ACC112 (cell line): ENCODE data around the gene LCE1C.

Experiments
- H2AFZ ChIP-seq: fragments of 200-600 bp; sonication (generic); one replicate; pipeline ENCODE4 v1.6.0; 2017; ENCODE audit warnings: antibody characterized with exemption, low read length; ENCODE audit not compliant: unreplicated experiment
- H3K27ac ChIP-seq: fragments of 200-600 bp; sonication (generic); 2 replicates; pipeline ENCODE4 v1.5.1; 2014; ENCODE audit warnings: low read depth, mild to moderate bottlenecking, antibody characterized with exemption, low read length, moderate library complexity
- H3K27me3 ChIP-seq: fragments of 200-600 bp; sonication (generic); 2 replicates; pipeline ENCODE4 v1.6.1; 2014; ENCODE audit warnings: mild to moderate bottlenecking, antibody characterized with exemption, low read length, moderate library complexity, mixed read lengths; ENCODE audit not compliant: insufficient read depth
- H3K36me3 ChIP-seq: fragments of 200-600 bp; sonication (generic); 2 replicates; pipeline ENCODE4 v1.6.1; 2016; ENCODE audit warnings: mild to moderate bottlenecking, antibody characterized with exemption, low read length, moderate library complexity, mixed read lengths; ENCODE audit not compliant: insufficient read depth
- H3K4me1 ChIP-seq: fragments of 200-600 bp; sonication (generic); one replicate; pipeline ENCODE4 v1.6.1; 2016; ENCODE audit warnings: low read length, mixed read lengths; ENCODE audit not compliant: insufficient read depth, unreplicated experiment, control insufficient read depth
- H3K4me3 ChIP-seq: fragments of 200-600 bp; sonication (generic); 2 replicates; pipeline ENCODE4 v1.5.1; 2014; ENCODE audit warnings: mild to moderate bottlenecking, low read depth, low read length
- H3K79me2 ChIP-seq: fragments of 200-600 bp; sonication (generic); one replicate; pipeline ENCODE4 v1.6.0; 2016; ENCODE audit warnings: low read length; ENCODE audit not compliant: control insufficient read depth, unreplicated experiment, insufficient read depth

LCE1C gene, protein sequence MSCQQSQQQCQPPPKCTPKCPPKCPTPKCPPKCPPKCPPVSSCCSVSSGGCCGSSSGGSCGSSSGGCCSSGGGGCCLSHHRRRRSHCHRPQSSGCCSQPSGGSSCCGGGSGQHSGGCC

DNA sequence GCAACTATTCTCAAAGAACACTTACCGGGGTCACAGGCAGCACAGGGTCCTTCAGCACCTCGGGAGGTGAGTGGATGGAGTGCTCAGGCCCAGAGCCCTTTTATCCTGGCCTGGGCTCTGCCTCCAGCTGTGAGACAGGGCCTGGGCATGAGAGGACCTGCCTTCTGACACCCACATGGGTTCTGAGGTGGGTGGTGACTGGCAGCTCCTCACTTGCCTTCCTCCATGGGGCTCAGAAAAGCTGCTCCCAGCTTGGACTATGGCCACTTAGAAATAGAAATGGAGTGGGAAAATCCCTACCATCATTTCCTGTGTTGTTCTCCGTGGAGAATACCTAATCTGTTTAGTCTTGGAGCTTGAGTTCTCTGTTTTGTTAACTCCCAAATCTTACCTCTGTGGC is at the start of gene LCE1C:
TSS of gene LCE1C (minus strand) at position 76 of the 400 bp plus-strand sequence. CDS start 1,173 bp downstream, outside the sequence.
- Histone ChIP-seq H3K36me3 (no peaks in the 10 kb centered on the region), H2AFZ (no peak within 1 kb of the TSS), H3K79me2 (no peaks in the 10 kb centered on the region), H3K27ac (no peak within 1 kb of the TSS), H3K4me1 (no peaks in the 10 kb centered on the region), H3K27me3 (peaks cover 4% of the 10 kb centered on the region; the same call in 1 of the 2 replicates), H3K4me3 (no peak within 1 kb of the TSS)

- H3K4me3 ChIP-seq: no peak overlapping the region
- H3K27me3 ChIP-seq: no peaks in the 10 kb centered on the region
- H2AFZ ChIP-seq: no peak overlapping the region
- H3K27ac ChIP-seq: no peak overlapping the region
- no peaks in the 10 kb centered on the region for H3K79me2 ChIP-seq
- H3K4me1 ChIP-seq: no peaks in the 10 kb centered on the region
- H3K36me3 ChIP-seq: no peaks in the 10 kb centered on the region
Observed at GRCh38 chr1:152855661-152856060, 49.2 kb upstream of the LCE1C start.

DNA sequence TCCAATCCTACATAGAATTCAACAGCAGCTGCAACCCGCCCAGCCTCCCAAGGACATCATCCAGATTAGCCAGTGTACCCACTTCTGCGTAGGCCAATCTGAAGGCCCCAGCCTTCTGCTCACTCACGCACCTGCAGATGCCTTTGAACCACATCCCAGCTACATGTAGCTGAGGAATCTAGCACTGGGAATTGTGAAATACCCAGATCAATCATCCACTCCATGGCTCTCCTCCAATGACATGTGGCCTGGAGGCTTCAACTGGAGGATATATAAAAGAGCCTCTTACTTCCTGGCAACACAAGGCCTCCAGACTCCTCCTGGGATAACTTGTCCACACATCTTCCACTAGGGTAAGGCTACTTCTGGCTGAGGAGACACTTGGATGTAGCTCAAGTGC is 36.1 kb upstream of the LCE1C start, which contains the start of gene LCE6A:
TSS of gene LCE6A (plus strand) at position 301 of the 400 bp plus-strand sequence. CDS start 665 bp downstream, outside the sequence.
- H3K27ac ChIP-seq: no peak within 1 kb of the TSS
- H3K4me3 ChIP-seq: no peak within 1 kb of the TSS
- H3K36me3 ChIP-seq: no peaks in the 10 kb centered on the region
- H3K27me3 ChIP-seq: no peaks in the 10 kb centered on the region
- no peaks in the 10 kb centered on the region for H3K79me2 ChIP-seq
- H3K4me1 ChIP-seq: no peaks in the 10 kb centered on the region
- H2AFZ ChIP-seq: no peak within 1 kb of the TSS

- Histone ChIP-seq H3K79me2 (no peaks in the 10 kb centered on the region), H3K4me1 (no peaks in the 10 kb centered on the region), H3K4me3 (no peak overlapping the region), H3K27ac (no peak overlapping the region), H2AFZ (no peak overlapping the region), H3K36me3 (no peaks in the 10 kb centered on the region), H3K27me3 (no peaks in the 10 kb centered on the region)
Observed at GRCh38 chr1:152836870-152837269, 30.4 kb upstream of the LCE1C start.

DNA sequence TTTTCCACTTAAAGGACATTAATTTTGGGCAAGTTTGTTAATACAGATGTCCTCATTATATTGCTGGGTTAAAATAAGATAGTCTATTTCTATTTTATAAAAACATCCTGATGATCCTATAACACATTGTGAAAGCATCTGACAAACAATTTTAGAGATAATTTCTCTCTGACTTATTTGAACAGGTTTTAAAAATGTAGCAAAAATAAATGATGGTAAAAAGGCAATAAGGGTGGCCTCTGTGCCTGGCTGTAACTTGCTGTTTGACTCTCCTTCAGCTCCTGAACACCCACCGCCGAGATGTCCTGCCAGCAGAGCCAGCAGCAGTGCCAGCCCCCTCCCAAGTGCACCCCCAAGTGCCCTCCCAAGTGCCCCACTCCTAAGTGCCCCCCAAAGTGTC is 20.7 kb upstream of the LCE1C start, which contains the start of gene LCE1A:
TSS of gene LCE1A (plus strand) at position 301 of the 400 bp plus-strand sequence. CDS start at position 301, 0 bp downstream.
- Histone ChIP-seq H3K27ac (no peak within 1 kb of the TSS), H3K27me3 (no peaks in the 10 kb centered on the region)

DNA sequence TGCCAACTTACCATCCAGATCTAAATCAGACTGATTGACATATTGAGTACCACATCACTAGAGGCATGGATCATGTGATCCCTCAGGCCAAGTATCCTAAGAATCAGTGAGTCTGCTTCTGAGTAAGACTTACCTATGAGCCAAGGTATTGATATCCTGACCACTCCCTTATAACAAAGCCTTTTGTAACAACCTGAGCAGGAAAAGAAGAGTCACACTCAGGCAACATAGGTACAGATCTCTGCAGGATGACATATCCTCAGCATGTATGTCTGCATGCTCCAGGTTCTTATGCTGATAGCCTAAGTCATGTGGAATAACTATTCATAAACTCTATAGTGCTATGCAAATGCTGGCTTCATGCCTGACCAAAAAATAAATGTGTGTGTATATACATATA is 18.5 kb upstream of the LCE1C start:
- Histone ChIP-seq H3K27me3 (no peaks in the 10 kb centered on the region), H3K36me3 (no peaks in the 10 kb centered on the region), H3K4me1 (no peaks in the 10 kb centered on the region), H3K27ac (no peak overlapping the region), H2AFZ (no peak overlapping the region), H3K4me3 (no peak overlapping the region), H3K79me2 (no peaks in the 10 kb centered on the region)

More for the DNA sequence above, 20.7 kb upstream of the LCE1C start, which contains the start of gene LCE1A:
- Histone ChIP-seq H3K79me2 (no peaks in the 10 kb centered on the region), H3K4me3 (no peak within 1 kb of the TSS), H3K36me3 (no peaks in the 10 kb centered on the region), H3K4me1 (no peaks in the 10 kb centered on the region), H2AFZ (no peak within 1 kb of the TSS)

GRCh38 chr1:152823294-152823693 is 16.8 kb upstream of the LCE1C start:
- no peaks in the 10 kb centered on the region for H3K36me3 ChIP-seq
- no peaks in the 10 kb centered on the region for H3K27me3 ChIP-seq
- no peaks in the 10 kb centered on the region for H3K4me1 ChIP-seq
- H3K27ac ChIP-seq: no peak overlapping the region
- H3K4me3 ChIP-seq: no peak overlapping the region
- no peak overlapping the region for H2AFZ ChIP-seq
- no peaks in the 10 kb centered on the region for H3K79me2 ChIP-seq

GRCh38 chr1:152817309-152817708 is 10.9 kb upstream of the LCE1C start:
- H3K4me3 ChIP-seq: no peak overlapping the region
- H3K27me3 ChIP-seq: no peaks in the 10 kb centered on the region
- no peaks in the 10 kb centered on the region for H3K79me2 ChIP-seq
- H3K27ac ChIP-seq: no peak overlapping the region
- no peak overlapping the region for H2AFZ ChIP-seq
- H3K36me3 ChIP-seq: no peaks in the 10 kb centered on the region
- H3K4me1 ChIP-seq: no peaks in the 10 kb centered on the region

GRCh38 chr1:152811671-152812070 is 5.2 kb upstream of the LCE1C start, which contains the start of gene LCE1B:
Gene LCE1B, plus strand, starts transcription at chr1:152811971. Its CDS starts 476 bp downstream, at chr1:152812447.
- no peaks in the 10 kb centered on the region for H3K4me1 ChIP-seq
- H3K36me3 ChIP-seq: no peaks in the 10 kb centered on the region
- no peak within 1 kb of the TSS for H3K4me3 ChIP-seq
- no peak within 1 kb of the TSS for H3K27ac ChIP-seq
- peaks cover 4% of the 10 kb centered on the region; the same call in 1 of the 2 replicates for H3K27me3 ChIP-seq
- H3K79me2 ChIP-seq: no peaks in the 10 kb centered on the region
- H2AFZ ChIP-seq: no peak within 1 kb of the TSS

GRCh38 chr1:152811050-152811449 is 4.6 kb upstream of the LCE1C start:
- peaks cover 4% of the 10 kb centered on the region; the same call in 1 of the 2 replicates for H3K27me3 ChIP-seq
- H2AFZ ChIP-seq: no peak overlapping the region

DNA sequence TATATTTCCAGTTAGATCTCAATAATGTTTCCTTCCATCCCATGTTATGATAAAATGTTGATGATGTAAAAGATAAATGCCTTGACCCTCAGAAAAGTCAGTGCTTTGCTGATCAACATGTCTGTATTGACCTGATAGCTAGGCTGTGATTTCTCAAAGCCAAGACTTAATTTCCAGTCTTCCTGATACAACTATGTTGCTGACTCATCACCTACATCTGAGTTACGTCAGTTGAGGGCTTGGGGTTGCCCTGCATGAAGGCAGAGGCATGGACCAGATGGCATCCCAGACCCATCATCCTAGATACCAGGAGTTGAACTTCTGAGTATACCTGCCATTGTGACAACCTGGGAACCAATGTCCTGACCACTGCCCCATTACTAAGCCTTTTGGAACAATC is 5.1 kb downstream of the LCE1C start:
- Histone ChIP-seq H3K4me3 (no peak overlapping the region), H3K36me3 (no peaks in the 10 kb centered on the region), H3K27ac (no peak overlapping the region), H2AFZ (no peak overlapping the region), H3K4me1 (no peaks in the 10 kb centered on the region), H3K27me3 (no peaks in the 10 kb centered on the region), H3K79me2 (no peaks in the 10 kb centered on the region)

More at GRCh38 chr1:152811050-152811449, 4.6 kb upstream of the LCE1C start:
- Histone ChIP-seq H3K36me3 (no peaks in the 10 kb centered on the region), H3K4me3 (no peak overlapping the region), H3K79me2 (no peaks in the 10 kb centered on the region), H3K27ac (no peak overlapping the region), H3K4me1 (no peaks in the 10 kb centered on the region)
